Calu3 (cell line): ENCODE measurements around the gene PDE6B. TPM values are rescaled to one million over a fixed set of nuclear protein-coding genes. Genes with fewer than 3 reads are reported as not detected.
"Not testable (repeated sequence)": the region's sequence is repeated elsewhere in the genome, so short reads cannot be mapped to it uniquely, and the experiment has no call there.

Source experiments
- BruUV-seq: library from RNA; stranded (reverse); fragments of 400-500 nt; replicated peaks from 2 replicates; lab custom pipeline; 2021; lab: Mats Ljungman, UMichigan
- CTCF ChIA-PET: fragments of 300-600 bp; sonication (Branson Sonifier 250); formaldehyde crosslinking; loops from one replicate; lab custom pipeline; 2022; ENCODE audit warnings: antibody characterized with exemption; lab: Charles Lee
- DNase-seq: peaks from one replicate; pipeline ENCODE4 v3.0.0; 2022
- H3K27ac Mint-ChIP-seq: one replicate; pipeline ENCODE4 v1.8.0; 2022; ENCODE audit warnings: mixed read lengths; ENCODE audit not compliant: unreplicated experiment
- H3K27me3 Mint-ChIP-seq: one replicate; pipeline ENCODE4 v1.8.0; 2022; ENCODE audit warnings: mixed read lengths; ENCODE audit not compliant: unreplicated experiment
- H3K36me3 Mint-ChIP-seq: one replicate; pipeline ENCODE4 v1.8.0; 2022; ENCODE audit warnings: mild to moderate bottlenecking, moderate library complexity, mixed read lengths; ENCODE audit not compliant: insufficient read depth, unreplicated experiment
- H3K4me1 Mint-ChIP-seq: one replicate; pipeline ENCODE4 v1.8.0; 2022; ENCODE audit warnings: mild to moderate bottlenecking, low read depth, mixed read lengths; ENCODE audit not compliant: unreplicated experiment
- H3K4me3 Mint-ChIP-seq: one replicate; pipeline ENCODE4 v1.8.0; 2022; ENCODE audit warnings: mild to moderate bottlenecking, low read depth, moderate library complexity, mixed read lengths; ENCODE audit not compliant: unreplicated experiment
- H3K9me3 Mint-ChIP-seq: one replicate; pipeline ENCODE4 v1.8.0; 2022; ENCODE audit warnings: low read depth, mixed read lengths; ENCODE audit not compliant: unreplicated experiment
- CTCF ChIP-seq: fragments of 200-600 bp; IDR thresholded peaks from one replicate; pipeline ENCODE4 v1.8.0; 2022; ENCODE audit warnings: antibody characterized with exemption; ENCODE audit not compliant: unreplicated experiment
- intact Hi-C: fragments of 100-400 bp; cut with micrococcal nuclease; formaldehyde crosslinking; loops from one replicate; pipeline ENCODE4 v1.10.0; 2022; ENCODE audit not compliant: unreplicated experiment
- total RNA-seq: library from RNA; stranded (reverse); gene quantifications from 2 replicates; pipeline ENCODE4 v1.2.3, GENCODE V29; 2022

Gene PDE6B
- total RNA-seq, 1 experiment from 2014 or later, result not detected

GRCh38 chr4:633406-633805 is 8.0 kb downstream of the PDE6B start:
- CTCF ChIA-PET, result no interaction called here
- intact Hi-C loops, result no loop called here
- Mint-ChIP-seq H3K4me1 (no peaks in the 10 kb centered on the region), H3K36me3 (peaks cover 7% of the 10 kb centered on the region), H3K9me3 (peaks cover 16% of the 10 kb centered on the region), H3K4me3 (no peak overlapping the region), H3K27ac (no peak overlapping the region), H3K27me3 (no peaks in the 10 kb centered on the region)
- BruUV-seq, result no TSS peak
- DNase-seq, result no peak
- no peak for TF ChIP-seq CTCF

GRCh38 chr4:633976-634598 is 8.7 kb downstream of the PDE6B start:
- Mint-ChIP-seq H3K27ac (no peak overlapping the region), H3K4me1 (no peaks in the 10 kb centered on the region), H3K9me3 (peaks cover 16% of the 10 kb centered on the region), H3K4me3 (no peak overlapping the region), H3K36me3 (peaks cover 7% of the 10 kb centered on the region), H3K27me3 (no peaks in the 10 kb centered on the region)
- CTCF ChIA-PET, result no interaction called here
- no TSS peak for BruUV-seq
- intact Hi-C loops, result no loop called here
- DNase-seq, result no peak
- no peak for TF ChIP-seq CTCF

GRCh38 chr4:634599-634985 is 9.2 kb downstream of the PDE6B start:
- H3K4me3 Mint-ChIP-seq, result no peak overlapping the region
- H3K4me1 Mint-ChIP-seq, result no peaks in the 10 kb centered on the region
- TF ChIP-seq CTCF, result no peak
- CTCF ChIA-PET, result no interaction called here
- no TSS peak for BruUV-seq
- peaks cover 16% of the 10 kb centered on the region for H3K9me3 Mint-ChIP-seq
- H3K27ac Mint-ChIP-seq, result no peak overlapping the region
- DNase-seq, result no peak
- intact Hi-C loops, result no loop called here
- no peaks in the 10 kb centered on the region for H3K27me3 Mint-ChIP-seq
- peaks cover 6% of the 10 kb centered on the region for H3K36me3 Mint-ChIP-seq

GRCh38 chr4:635066-635835 is 9.9 kb downstream of the PDE6B start:
- intact Hi-C loops, H3K4me1 Mint-ChIP-seq, H3K27ac Mint-ChIP-seq, BruUV-seq, CTCF ChIA-PET, DNase-seq, H3K36me3 Mint-ChIP-seq, H3K27me3 Mint-ChIP-seq, H3K4me3 Mint-ChIP-seq: not testable (repeated sequence)
- peaks cover 14% of the 10 kb centered on the region for H3K9me3 Mint-ChIP-seq
